A673 (cell line): ENCODE measurements around the gene MEAK7.

Source experiments
- CTCF ChIP-seq: fragments of 300-800, 200-600 bp; sonication (generic); conservative IDR thresholded peaks from 2 replicates; pipeline ENCODE4 v1.5.1; 2017; ENCODE audit warnings: low read depth, mild to moderate bottlenecking, antibody characterized with exemption, low read length, moderate library complexity, mixed read lengths
- EZH2 ChIP-seq: fragments of 200-600 bp; sonication (generic); IDR thresholded peaks from 2 replicates; pipeline ENCODE4 v1.6.1; 2017; ENCODE audit warnings: borderline replicate concordance, low read depth, mild to moderate bottlenecking, mixed read lengths, antibody characterized with exemption, low read length; ENCODE audit not compliant: poor library complexity, severe bottlenecking

- TF ChIP-seq CTCF: no peak
- TF ChIP-seq EZH2: no peak
Measured at GRCh38 chr16:84550096-84550495, 45.6 kb upstream of the MEAK7 start.
